Stimulated activated CD8-positive, alpha-beta memory T cell treated with anti-CD3 and anti-CD28 coated beads, Interleukin-7, amount 100 ng/mL, for 24 hours (primary cell): ENCODE measurements around the gene GGA1.
"Not testable (repeated sequence)": the region's sequence is repeated elsewhere in the genome, so short reads cannot be mapped to it uniquely, and the experiment has no call there.

Source experiments
- DNase-seq: peaks from one replicate; pipeline ENCODE4 v3.0.0-alpha.2; 2020; ENCODE audit warnings: low read depth

GGA1 gene

DNA sequence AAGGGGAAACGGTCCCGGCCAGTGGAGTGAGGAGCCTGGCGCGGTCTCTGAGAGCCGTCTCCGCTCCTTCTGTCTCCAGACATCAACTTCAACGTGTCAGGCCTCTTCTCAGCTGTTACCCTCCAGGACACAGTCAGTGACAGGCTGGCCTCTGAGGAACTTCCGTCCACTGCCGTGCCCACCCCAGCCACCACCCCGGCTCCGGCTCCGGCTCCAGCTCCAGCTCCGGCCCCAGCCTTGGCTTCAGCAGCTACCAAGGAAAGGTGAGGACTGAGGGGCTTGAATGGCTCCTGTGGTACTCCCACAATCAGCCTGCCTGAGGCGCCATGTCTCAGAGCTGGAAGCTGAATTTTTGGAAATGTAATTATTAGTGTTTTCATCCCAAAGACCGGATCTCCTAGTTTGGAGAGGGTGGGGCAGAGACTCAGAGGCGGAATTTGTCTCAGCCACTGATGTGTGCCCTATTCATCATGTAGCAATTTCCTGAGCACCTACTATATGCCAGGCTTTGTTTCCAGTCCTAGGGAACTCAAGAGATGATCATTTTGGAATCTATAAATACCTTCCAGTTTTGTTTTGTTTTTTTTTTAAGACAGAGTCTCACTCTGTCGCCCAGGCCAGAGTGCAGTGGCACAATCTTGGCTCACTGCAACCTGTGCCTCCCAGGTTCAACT lies 42.0 kb downstream of the GGA1 start:
- no peak for DNase-seq

DNA sequence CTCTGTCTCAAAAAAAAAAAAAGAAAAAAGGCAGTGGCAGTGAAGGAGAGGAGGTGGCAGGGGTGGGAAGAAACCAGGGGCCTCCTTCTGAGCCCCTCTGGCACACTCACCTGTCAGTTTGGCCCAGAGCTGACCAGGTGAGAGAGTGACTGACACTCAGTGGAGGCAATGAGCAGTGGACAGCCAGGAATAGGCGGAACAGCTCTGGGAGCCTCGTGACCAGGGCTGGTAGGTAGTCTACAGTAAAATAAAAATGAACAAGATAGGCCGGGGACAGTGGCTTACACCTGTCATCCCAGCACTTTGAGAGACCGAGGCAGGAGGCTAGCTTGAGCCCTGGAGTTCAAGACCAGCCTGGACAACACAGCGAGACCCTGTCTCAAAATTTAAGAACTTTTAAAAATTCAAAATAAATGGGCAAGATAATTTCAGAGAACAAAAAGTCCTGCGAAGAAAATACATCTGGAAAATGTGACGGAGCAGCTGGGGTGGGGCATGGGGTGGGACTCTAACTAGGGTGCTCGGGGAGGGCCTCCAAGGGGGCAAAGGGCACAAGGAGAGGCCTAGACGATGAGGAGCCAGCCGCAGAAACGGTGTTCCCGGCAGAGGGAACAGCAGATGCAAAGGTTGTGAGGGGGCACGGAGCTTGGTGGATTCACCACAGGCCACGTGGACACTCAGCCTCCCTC lies 46.1 kb downstream of the GGA1 start:
- DNase-seq, result no peak

DNA sequence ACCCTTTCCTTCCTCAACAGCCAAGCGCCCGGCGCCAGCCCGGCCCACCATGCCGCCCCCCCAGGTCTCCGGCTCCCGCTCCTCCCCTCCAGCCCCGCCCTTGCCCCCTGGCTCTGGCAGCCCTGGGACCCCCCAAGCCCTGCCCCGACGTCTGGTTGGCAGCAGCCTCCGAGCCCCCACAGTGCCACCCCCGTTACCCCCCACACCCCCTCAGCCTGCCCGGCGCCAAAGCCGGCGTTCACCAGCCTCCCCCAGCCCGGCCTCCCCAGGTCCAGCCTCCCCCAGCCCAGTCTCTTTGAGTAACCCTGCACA lies 46.6 kb downstream of the GGA1 start:
- DNase-seq, result no peak

DNA sequence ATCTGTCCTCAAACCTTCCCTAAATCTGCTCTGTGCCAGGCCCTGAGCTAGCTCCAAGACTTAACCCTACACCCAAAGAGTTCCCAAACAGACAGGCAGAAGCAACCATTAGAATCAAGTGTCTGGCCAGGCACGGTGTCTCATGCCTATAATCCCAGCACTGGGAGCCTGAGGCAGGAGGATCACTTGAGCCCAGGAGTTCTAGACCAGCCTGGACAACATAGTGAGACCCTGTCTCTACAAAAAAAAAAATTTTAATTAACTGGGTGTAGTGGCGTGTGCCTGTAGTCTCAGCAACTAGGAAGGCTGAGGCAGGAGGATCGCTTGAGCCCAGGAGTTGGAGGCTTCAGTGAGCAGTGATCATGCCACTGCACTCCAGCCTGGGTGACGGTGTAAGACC lies 47.9 kb downstream of the GGA1 start:
- not testable (repeated sequence) for DNase-seq

DNA sequence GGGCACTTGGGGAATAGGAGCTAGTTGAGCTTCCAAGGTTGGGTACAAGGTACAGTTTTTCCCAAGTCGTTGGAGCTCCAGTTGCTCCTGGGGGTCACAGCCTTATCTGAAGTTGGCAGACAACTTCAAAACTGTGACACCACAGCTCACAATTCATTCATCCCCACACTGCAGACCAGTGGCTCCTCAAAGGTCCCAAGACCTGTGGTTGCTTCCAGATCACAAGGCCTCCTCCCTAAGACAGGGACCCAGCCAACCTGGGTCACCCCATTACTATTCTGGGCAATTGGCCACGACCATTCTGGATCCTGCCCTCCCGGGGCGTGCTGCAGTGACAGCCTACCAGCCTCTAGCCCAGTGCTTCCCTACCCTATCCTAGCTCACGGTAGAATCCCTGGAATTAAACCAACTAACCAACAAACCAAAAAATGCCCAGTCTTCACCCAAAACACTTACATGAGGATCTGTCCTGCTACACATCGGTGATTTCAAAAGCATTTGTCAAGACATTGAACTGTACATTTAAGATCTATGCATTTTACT lies 49.0 kb downstream of the GGA1 start:
- DNase-seq, result no peak

DNA sequence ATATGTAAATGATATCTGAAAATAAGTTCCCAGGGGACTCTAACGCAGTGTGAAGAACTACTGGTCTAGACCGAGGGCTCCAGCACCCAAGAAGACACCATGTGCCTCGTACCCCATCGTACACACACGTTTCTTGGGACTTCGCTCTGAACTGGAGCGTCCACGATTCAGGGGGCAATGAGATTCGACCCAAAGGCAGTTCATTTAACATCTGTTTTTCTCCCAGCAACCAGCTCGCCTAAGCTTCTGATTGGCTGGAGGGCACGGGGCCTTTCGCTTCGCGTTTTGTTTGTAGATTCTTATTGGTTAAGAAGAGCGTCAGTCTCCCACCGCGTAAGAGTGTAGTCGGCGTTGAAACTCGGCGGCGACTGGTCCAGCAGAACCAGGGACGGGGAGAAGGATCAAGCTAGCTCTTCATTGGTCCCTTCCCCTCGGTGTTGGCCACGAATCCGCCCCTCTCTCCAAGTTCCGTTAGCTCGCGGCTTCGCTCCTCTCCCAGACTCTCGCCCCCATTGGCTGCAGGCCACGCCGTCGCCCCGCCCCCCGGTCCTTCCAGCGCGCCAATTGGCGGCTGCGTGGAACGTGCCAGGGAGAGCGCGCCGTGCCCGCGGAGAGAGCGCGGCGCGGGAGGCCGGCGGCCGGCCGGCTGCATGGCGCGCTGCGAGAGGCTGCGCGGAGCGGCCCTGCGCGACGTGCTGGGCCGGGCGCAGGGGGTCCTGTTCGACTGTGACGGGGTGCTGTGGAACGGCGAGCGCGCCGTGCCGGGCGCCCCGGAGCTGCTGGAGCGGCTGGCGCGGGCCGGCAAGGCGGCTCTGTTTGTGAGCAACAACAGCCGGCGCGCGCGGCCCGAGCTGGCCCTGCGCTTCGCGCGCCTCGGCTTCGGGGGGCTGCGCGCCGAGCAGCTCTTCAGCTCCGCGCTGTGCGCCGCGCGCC lies 49.8 kb downstream of the GGA1 start, which contains the start of gene PDXP:
Gene PDXP, plus strand, starts transcription at position 591 of the 933 bp plus-strand sequence. Its CDS starts 60 bp downstream, at position 651.
- DNase-seq, result peak; percentile 98

DNA sequence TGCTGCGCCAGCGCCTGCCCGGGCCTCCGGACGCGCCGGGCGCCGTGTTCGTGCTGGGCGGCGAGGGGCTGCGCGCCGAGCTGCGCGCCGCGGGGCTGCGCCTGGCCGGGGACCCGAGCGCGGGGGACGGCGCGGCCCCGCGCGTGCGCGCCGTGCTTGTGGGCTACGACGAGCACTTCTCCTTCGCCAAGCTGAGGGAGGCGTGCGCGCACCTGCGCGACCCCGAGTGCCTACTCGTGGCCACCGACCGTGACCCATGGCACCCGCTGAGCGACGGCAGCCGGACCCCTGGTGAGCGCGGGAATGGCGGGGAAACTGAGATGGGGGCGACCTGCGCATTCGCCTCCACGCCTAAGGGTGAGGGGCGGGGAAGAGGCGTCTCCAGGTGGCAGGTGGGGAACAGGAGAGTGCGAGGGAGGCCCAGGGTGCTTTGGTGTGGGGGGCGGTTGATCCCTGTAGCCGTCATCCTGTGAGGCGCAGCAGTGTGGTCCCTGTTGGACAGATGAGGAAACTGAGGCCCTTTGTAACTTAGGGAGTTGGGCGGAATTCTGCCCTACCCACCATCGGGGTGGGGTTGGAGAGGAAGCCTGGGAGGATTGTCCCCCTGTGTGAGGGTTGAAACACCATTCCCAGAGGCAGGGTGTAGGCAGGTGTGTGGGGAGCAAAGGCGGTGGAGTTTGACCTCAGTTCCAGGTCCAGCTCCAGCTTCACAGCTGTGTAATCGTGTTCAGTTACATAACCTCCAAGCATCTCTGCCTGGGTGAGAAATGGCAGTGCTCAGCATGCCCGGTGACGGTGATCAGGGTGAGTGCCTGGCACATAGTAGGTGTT lies 50.6 kb downstream of the GGA1 start:
- DNase-seq, result no peak

DNA sequence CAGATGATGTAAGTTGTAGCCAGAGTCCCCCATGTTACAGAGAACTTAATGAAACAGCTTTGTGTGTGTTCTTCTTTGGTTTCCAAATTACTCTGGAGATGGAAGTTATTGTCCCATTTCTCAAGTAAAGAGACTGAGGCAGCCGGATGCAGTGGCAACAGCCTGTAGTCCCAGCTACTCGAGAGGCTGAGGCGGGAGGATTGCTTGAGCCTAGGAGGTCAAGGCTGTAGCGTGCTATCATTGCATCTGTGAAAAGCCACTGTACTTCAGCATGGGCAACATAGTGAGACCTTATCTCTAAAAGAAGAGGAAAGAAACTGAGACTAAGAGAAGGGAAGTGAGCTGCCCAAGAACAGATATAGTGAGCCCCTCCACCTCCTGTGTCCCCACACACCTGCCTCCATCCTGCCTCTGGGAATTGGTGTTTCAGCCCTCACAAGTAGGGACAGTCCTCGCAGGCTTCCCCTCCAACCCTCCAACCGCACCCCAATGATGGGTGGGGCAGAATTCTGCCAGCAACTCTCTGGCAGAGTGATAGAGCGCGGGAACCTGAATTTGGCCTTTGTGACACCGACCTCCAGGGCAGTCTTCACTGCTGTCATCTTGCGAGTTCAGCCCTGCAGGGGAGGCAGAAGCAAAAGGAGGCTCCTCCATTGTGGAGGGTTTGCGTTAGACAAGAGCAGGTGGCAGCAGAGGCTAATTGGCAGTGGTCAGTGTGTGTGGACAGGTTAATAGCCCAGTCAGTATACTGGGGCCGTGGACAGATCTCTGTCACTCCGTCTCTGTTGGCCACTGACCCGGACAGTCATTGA lies 51.5 kb downstream of the GGA1 start:
- no peak for DNase-seq

DNA sequence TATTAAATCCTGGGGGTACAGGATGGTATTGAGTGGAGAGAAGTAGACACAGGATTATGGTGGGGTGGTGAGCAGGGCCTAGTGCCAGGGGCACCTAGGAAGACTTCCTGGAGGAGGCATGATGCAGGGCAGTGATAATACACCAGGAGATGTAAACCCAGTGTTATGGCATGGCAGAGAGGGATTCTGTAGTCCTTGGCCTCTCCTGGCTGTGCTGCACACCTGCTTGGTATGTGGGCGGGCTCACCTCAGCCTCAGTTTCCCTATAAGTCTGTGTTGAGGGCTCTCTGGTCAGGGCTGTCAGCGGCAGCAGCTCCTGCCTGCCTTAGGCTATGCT lies 52.0 kb downstream of the GGA1 start:
- no peak for DNase-seq

DNA sequence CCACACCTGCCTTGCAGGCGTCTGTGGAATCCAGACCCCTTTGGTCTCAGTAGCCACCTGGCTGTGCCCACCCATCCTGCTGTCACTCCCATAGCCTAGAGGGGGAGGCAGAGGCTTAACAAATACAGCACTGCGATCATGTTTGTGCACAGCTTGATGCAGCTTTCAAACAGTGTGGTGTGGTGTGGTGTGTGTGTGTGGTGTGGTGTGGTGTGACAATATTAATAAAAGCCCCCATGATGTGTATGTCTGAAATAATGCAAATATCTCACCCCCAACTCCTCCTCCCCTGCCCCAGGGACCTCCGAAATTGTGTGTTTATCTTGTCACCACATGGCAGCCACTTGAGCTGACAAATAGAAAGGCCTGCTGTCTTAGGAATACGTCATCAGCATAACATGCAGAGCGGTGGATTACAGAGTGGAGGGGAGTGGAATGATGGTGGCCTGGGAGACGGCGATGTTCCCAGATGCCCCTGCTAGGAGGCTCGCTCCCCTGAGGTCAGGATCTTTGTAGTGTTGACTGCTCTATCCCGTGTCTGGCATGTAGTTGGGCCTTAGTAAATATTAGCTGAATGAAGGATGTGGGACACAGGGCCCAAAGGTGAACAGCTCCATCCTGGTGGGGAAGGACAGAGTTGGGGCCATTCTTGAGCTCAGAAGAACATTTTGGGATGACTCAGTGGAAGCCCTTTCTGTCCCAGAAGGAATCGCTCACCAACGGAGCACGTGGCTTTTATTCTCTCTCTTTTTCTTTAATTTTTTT lies 52.7 kb downstream of the GGA1 start:
- DNase-seq, result no peak

DNA sequence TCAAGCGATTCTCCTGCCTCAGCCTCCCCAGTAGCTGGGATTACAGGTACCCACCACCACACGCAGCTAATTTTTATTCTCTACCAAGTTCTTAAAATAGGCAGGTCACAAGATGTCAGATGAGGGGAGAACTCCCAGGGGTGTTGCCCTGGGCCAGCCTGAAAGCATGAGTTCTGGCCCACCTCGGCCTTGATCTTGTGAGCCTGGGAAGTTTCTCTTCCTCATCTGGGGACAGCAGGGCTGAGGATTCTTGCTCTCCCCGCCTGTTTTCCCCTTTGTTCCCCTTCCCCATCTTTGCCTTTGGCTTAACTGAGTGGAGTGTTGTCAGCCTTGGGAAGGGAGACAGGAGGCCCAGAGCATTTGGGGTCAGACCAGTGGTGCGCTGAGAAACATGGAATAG lies 53.4 kb downstream of the GGA1 start:
- no peak for DNase-seq

DNA sequence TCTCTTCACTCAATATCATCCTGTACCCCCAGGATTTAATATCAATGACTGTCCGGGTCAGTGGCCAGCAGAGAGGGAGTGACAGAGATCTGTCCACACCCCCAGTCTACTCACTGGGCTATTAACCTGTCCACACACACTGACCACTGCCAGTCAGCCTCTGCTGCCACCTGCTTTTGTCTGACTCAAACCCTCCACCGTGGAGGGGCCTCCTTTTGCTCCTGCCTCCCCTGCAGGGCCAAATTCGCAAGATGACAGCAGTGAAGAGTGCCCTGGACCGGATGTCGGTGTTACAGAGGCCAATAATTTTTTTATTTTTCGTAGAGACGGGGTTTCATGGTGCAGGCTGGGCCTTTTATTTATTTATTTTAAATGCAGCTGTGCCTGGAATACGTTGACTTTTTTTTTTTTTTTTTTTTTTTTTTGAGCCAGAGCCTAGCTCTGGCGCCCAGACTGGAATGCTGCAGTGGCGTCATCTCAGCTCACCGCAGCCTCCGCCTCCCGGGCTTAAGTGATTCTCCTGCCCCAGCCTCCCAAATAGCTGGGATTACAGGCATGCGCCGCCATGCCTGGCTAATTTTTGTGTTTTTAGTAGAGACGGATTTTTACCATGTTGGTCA lies 55.0 kb downstream of the GGA1 start:
- DNase-seq, result no peak

DNA sequence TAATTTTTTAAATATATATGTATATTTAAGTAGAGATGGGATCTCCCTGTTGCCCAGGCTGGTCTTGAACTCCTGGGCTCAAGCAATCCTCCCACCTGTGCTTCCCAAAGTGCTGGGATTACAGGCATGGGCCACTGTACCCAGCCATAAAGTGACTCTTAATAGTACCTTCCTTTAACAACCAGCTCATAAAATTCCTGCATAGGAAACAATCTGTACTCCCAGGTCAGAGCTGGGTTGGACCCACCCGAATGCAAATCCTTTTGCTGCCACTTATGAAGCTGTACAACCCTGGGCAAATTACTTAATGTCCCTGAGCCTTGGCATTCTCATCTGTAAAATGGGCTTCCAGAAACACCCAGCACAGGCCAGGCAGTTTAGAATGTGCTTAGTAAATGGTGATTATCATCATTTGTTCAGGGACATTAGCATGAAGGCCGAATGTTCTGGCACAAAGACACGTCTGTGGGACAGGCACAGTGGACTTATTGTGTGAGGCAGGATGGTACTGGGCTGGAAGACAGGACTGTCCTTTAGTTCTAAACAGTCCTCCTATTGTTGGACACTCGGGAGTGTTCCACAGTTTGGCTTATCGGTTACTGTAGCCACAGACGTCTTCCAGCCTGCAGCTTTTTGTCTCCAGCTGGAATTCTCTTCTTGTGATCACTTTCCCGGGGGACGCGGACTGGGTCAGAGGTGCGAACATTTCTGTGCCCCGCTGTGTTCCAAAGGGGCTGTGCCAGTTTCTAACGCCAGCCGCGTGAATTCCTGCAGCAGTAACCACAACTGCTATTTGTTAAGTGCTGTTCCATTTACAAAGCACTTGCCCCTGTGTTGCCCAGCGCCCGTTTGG lies 55.8 kb downstream of the GGA1 start:
- DNase-seq, result no peak

DNA sequence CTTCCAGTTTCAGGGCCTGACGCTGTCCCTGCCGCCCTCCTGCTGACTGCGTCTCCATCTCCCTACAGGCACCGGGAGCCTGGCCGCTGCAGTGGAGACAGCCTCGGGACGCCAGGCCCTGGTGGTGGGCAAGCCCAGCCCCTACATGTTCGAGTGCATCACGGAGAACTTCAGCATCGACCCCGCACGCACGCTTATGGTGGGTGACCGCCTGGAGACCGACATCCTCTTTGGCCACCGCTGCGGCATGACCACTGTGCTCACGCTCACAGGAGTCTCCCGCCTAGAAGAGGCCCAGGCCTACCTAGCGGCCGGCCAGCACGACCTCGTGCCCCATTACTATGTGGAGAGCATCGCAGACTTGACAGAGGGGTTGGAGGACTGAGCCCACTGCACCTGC lies 56.9 kb downstream of the GGA1 start:
- no peak for DNase-seq

DNA sequence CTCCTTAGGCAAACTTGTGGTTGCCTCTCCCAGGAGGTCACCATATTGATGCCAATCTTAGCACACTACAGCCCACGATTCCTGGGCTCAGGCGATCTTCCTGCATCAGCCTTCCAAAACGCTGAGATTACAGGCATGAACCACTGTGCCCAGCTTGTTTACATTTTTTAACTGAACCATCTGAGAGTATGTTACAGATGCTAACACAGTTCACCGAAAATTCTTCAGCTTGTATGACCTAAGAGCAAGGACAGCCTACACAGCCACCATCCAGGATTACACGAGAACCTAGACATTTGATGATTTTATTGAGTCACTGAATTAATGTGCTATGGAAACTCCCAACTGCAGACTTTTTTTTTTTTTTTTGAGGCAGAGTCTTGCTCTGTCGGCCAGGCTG lies 61.0 kb downstream of the GGA1 start:
- DNase-seq, result no peak

DNA sequence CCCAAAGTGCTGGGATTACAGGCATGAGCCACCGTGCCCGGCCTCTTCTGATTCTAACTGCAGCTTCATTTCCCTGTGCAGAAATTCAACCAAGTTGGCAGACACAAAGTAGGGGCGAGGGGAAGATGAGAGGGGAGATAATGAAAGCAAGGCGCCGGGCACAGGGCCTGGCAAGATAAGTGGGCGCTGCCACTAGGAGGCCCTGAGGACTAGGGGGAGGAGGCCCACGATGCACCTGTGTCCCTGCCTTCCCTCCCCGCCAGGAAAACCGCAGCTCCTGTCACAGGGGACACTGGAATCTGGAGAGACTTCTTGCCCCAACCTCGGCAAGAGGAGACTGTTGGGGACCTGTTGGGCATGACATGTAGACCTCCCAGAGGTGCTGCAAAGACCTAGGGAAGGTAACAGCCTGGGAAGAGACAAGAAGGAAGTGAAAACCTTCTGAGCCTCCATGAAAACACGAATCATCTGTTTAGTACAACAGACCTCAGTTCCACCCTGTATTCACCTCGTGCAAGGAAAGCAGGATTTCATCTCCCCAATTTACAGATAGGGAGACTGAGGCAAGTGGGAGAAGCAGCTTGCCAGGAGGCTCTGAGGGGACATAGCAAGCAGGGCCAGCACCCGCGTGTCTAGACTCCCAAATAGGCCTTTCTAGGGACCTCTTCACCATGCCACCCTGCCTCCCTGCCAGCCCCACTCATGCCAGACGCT lies 63.7 kb downstream of the GGA1 start:
- no peak for DNase-seq

DNA sequence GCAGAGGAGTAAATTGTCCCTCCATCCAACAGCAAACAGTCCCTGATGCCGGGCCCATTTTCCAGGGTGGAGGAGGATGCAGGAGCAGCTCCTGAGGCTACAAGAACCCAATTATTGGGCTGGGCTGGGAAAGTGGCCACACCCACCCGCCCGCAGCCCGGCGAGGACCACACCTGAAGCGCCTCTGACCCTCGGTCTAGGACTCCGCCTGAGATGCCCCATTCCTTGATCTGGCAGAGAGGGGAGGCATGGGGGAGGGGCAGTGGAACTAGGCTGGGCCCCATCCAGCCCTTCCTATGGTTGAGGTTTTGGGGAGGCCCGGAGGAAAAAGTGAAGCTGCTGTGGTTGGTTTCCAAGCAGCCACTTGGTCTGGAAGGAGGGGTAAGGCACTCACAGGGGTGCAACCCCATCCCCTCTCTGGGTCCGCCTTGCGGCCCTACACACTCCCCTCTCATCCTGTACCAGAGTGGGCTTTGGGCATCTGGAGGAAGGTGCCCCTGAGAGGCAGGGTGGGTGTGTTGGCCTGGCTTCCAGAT lies 64.4 kb downstream of the GGA1 start:
- DNase-seq, result no peak

DNA sequence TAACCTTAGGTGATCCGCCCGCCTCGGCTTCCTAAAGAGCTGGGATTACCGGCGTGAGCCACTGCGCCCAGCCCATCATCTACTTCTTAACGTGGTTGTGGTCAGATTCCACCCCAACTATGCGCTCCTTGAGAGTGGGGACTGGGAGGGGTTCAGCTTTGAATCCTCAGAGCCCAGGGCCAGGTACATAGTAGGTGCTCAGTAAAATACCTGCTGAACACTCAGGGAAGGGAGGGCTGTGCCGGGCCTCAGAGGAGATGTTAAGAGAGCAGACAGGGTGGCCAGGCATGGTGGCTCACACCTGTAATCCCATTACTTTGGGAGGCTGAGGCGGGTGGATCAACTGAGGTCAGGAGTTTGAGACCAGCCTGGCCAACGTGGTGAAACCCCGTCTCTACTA lies 65.6 kb downstream of the GGA1 start:
- DNase-seq, result no peak
